ENCODE data around the gene CCDC191. TPM values are rescaled to one million over a fixed set of nuclear protein-coding genes. Genes with fewer than 3 reads are reported as not detected.

CCDC191 gene
- total and polyA plus RNA-seq, 9 of the 15 experiments (the other 6 are each of a cell fraction or from before 2014, with no cell fraction given): 0.10 to 0.55 (median 0.22) TPM

DNA sequence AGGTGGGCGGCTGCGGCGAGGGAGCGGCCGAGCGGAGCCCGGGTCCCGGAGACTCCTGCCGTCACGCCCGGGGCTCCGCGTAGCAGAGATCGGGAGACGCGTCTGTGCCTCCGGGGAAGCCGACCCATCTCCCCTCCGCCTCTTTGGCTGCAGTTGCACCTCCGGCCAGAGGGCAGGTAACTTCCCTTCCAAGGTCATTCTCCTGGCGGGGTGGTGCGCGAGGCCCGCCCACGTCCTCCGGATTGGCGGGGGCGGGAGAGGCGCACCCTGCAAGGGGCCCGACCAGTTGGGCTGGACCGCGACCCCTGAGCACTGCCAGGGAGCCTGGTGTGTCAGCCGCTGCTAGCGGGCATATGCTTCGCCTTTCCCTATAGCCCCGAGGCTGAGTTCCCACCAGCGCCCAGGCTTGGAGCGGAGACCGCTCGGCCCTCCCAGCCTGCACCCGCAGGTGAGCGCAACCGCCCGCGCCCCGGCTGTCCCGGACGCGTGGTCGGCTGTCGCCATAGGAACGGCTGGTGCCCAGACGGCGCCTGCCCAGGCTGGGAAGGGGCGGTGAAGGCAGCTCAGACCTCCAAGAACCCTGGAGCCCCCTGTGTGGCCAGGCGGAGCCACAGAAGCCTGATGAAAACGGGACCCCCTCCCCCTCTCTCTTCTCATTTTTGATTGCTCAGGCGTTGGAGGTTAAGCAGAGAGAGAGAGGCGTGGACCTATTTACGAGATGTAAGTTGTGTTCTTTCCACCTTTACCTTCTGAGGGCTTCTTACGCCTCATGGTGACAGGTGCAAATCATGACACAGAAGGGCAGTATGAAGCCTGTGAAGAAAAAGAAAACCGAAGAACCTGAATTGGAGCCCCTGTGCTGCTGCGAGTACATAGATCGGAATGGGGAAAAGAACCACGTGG, 108.1 kb downstream of the CCDC191 start:
- Histone ChIP-seq H4K20me1 (replicated peaks; ENCODE audit: control insufficient read depth, insufficient read depth, low read length) (no peaks in the 10 kb centered on the region), H3K79me2 (ENCODE audit: control insufficient read depth, insufficient read depth, low read length) (no peaks in the 10 kb centered on the region), H3K4me1 (replicated peaks in 1 of 2; ENCODE audit: control insufficient read depth in 2 of 2, insufficient read depth in 2 of 2, low read length in 2 of 2) (peaks cover 0 to 15% of the 10 kb centered on the region in 2 experiments; a peak in 3 of 5 replicates), H3K36me3 (ENCODE audit: control insufficient read depth, insufficient read depth, low read length) (no peaks in the 10 kb centered on the region), H3K9me3 (replicated peaks; ENCODE audit: control insufficient read depth, insufficient read depth, low read depth, low read length) (no peaks in the 10 kb centered on the region), H3K9ac (ENCODE audit: insufficient read depth in 1 of 2, low read depth in 2 of 2, low read length in 2 of 2) (peak overlapping the region in 1 of 2 experiments; percentile 79; a peak in 2 of 4 replicates), H2AFZ (ENCODE audit: low read depth, low read length) (peak overlapping the region; percentile 79), H3K27me3 (ENCODE audit: control insufficient read depth in 2 of 2, insufficient read depth in 2 of 2, low read length in 2 of 2) (peaks cover 5 to 9% of the 10 kb centered on the region in 2 experiments; a peak in 4 of 5 replicates), H3K27ac (ENCODE audit: extremely low read depth, low read depth, low read length) (no peak overlapping the region), H3K9me1 (ENCODE audit: control insufficient read depth, insufficient read depth, low read length) (no peaks in the 10 kb centered on the region), H3K4me2 (ENCODE audit: insufficient read depth, low read length) (peak overlapping the region; percentile 68), H3K4me3 (peak overlapping the region; percentile 43)
- no peak for FAIRE-seq
- CTCF ChIA-PET (ENCODE audit: low intra/inter-chr PET ratio): no interaction called here
- no TSS peak for BruUV-seq (replicated peaks)
- peak; percentile 62 for ATAC-seq
- POLR2A ChIA-PET: no interaction called here
- in situ Hi-C loops (cut with MboI) (no loop called here), intact Hi-C loops (cut with micrococcal nuclease) (no loop called here)
- DNase-seq (ENCODE audit: extremely low read depth in 1 of 4, low spot score in 3 of 4): peak in 2 of 4 experiments; percentile 10 to 49
- WGBS (ENCODE audit: insufficient coverage, low coverage, missing lambda C conversion rate): 27% methylated on average over 11 of the region's 65 CpGs
- TF ChIP-seq, protein P1, sequence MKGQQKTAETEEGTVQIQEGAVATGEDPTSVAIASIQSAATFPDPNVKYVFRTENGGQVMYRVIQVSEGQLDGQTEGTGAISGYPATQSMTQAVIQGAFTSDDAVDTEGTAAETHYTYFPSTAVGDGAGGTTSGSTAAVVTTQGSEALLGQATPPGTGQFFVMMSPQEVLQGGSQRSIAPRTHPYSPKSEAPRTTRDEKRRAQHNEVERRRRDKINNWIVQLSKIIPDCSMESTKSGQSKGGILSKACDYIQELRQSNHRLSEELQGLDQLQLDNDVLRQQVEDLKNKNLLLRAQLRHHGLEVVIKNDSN (CRISPR knock-in tag; IDR thresholded peaks at IDR 0.05): no peak
- TF ChIP-seq LCOR (CRISPR knock-in tag; IDR thresholded peaks at IDR 0.05): no peak
- no peak for TF ChIP-seq CHD4 (IDR thresholded peaks at IDR 0.05; ENCODE audit: insufficient read depth, insufficient replicate concordance, low read depth, low read length, poor library complexity, severe bottlenecking)
- no peak for TF ChIP-seq ZNF436 (CRISPR knock-in tag; IDR thresholded peaks at IDR 0.05)
- TF ChIP-seq RBBP5 (IDR thresholded peaks at IDR 0.05; ENCODE audit: borderline replicate concordance, insufficient read depth, low read length, poor library complexity, severe bottlenecking): peak; percentile 13
- TF ChIP-seq, protein P2, sequence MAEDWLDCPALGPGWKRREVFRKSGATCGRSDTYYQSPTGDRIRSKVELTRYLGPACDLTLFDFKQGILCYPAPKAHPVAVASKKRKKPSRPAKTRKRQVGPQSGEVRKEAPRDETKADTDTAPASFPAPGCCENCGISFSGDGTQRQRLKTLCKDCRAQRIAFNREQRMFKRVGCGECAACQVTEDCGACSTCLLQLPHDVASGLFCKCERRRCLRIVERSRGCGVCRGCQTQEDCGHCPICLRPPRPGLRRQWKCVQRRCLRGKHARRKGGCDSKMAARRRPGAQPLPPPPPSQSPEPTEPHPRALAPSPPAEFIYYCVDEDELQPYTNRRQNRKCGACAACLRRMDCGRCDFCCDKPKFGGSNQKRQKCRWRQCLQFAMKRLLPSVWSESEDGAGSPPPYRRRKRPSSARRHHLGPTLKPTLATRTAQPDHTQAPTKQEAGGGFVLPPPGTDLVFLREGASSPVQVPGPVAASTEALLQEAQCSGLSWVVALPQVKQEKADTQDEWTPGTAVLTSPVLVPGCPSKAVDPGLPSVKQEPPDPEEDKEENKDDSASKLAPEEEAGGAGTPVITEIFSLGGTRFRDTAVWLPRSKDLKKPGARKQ (CRISPR knock-in tag; IDR thresholded peaks at IDR 0.05): no peak
- TF ChIP-seq, protein P3, sequence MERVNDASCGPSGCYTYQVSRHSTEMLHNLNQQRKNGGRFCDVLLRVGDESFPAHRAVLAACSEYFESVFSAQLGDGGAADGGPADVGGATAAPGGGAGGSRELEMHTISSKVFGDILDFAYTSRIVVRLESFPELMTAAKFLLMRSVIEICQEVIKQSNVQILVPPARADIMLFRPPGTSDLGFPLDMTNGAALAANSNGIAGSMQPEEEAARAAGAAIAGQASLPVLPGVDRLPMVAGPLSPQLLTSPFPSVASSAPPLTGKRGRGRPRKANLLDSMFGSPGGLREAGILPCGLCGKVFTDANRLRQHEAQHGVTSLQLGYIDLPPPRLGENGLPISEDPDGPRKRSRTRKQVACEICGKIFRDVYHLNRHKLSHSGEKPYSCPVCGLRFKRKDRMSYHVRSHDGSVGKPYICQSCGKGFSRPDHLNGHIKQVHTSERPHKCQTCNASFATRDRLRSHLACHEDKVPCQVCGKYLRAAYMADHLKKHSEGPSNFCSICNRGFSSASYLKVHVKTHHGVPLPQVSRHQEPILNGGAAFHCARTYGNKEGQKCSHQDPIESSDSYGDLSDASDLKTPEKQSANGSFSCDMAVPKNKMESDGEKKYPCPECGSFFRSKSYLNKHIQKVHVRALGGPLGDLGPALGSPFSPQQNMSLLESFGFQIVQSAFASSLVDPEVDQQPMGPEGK (CRISPR knock-in tag; IDR thresholded peaks at IDR 0.05; ENCODE audit: borderline replicate concordance): no peak
- TF ChIP-seq, protein P4, sequence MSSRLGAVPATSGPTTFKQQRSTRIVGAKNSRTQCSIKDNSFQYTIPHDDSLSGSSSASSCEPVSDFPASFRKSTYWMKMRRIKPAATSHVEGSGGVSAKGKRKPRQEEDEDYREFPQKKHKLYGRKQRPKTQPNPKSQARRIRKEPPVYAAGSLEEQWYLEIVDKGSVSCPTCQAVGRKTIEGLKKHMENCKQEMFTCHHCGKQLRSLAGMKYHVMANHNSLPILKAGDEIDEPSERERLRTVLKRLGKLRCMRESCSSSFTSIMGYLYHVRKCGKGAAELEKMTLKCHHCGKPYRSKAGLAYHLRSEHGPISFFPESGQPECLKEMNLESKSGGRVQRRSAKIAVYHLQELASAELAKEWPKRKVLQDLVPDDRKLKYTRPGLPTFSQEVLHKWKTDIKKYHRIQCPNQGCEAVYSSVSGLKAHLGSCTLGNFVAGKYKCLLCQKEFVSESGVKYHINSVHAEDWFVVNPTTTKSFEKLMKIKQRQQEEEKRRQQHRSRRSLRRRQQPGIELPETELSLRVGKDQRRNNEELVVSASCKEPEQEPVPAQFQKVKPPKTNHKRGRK (tag; IDR thresholded peaks at IDR 0.05): no peak
- peak; percentile 82 for TF ChIP-seq EGR1 (conservative IDR thresholded peaks at IDR 0.05)
- peak; percentile 71; the same call in 1 of the 2 replicates for TF ChIP-seq ESRRA (IDR thresholded peaks at IDR 0.05; ENCODE audit: borderline replicate concordance, low read depth)

Data from K562 (cell line).